Measurements from ENCODE around the gene TGM4.

The TGM4 gene

DNA sequence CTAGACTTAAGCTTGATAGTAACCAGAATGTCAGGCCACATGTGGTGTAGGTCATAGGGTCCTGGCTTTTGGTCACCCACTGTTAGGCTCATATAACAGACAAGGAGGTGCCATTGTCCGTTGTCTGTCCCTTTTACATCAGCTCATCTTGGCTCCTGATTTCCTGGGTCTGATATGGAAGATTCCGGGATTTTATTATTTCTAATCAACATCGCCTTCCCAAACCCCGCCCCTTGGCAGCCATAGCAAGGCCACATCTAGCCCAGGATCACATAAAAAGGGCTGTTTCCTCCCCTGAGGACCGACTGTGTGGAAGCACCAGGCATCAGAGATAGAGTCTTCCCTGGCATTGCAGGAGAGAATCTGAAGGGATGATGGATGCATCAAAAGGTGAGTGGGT lies at the start of gene TGM4:
TSS of gene TGM4 (plus strand) at position 301 of the 400 bp plus-strand sequence. CDS start at position 372, 71 bp downstream.
- H3K27me3 ChIP-seq (ENCODE audit: insufficient read depth, low read depth, severe bottlenecking) = no peaks in the 10 kb centered on the region
- no peaks in the 10 kb centered on the region for H3K36me3 ChIP-seq
- H3K9me3 ChIP-seq (ENCODE audit: severe bottlenecking) = no peaks in the 10 kb centered on the region
- H3K4me3 ChIP-seq (ENCODE audit: low read depth, low read length) = no peak within 1 kb of the TSS
- TF ChIP-seq, protein P1, sequence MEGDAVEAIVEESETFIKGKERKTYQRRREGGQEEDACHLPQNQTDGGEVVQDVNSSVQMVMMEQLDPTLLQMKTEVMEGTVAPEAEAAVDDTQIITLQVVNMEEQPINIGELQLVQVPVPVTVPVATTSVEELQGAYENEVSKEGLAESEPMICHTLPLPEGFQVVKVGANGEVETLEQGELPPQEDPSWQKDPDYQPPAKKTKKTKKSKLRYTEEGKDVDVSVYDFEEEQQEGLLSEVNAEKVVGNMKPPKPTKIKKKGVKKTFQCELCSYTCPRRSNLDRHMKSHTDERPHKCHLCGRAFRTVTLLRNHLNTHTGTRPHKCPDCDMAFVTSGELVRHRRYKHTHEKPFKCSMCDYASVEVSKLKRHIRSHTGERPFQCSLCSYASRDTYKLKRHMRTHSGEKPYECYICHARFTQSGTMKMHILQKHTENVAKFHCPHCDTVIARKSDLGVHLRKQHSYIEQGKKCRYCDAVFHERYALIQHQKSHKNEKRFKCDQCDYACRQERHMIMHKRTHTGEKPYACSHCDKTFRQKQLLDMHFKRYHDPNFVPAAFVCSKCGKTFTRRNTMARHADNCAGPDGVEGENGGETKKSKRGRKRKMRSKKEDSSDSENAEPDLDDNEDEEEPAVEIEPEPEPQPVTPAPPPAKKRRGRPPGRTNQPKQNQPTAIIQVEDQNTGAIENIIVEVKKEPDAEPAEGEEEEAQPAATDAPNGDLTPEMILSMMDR (IDR thresholded peaks at IDR 0.05; ENCODE audit: low read depth, low read length) = no peak
- no peak within 1 kb of the TSS for H3K27ac ChIP-seq
- DNase-seq = no peak

DNA sequence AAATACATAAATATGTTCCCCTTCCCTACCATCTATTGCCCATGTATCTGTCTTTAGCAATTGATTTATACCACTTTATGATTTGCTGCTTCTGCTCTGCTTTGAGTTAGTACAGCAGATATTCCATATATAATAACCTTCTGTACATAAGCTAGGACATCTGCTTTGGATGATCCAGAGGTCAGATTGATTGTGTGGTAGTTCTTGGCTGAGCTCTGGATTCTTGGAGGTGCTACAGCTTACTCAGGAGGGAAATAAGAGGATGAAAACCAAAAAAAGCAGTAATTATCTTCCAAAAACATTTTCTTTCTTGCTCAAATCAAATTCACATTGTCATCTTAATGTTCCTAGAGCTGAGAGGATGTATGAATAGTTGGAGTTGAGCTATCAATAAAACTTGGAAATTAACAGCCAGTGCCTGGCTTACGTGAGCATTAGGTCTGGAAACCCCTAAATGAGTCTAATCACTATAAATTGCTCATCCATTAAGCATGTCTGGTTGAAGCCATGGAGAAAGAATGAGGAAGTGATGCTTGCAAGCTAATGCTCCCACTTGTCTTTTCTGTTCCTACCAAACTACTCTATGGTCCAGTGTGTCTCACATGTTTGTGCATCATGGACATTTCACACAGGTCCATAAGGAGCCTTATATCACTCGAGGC lies 49.0 kb upstream of the TGM4 start:
- Histone ChIP-seq H3K36me3 (peaks cover 50% of the 10 kb centered on the region), H3K27me3 (ENCODE audit: insufficient read depth, low read depth, severe bottlenecking) (no peaks in the 10 kb centered on the region), H3K27ac (no peak overlapping the region), H3K9me3 (ENCODE audit: severe bottlenecking) (no peaks in the 10 kb centered on the region), H3K4me3 (ENCODE audit: low read depth, low read length) (no peak overlapping the region)
- TF ChIP-seq, protein P1 (IDR thresholded peaks at IDR 0.05; ENCODE audit: low read depth, low read length) = no peak
- DNase-seq = no peak

DNA sequence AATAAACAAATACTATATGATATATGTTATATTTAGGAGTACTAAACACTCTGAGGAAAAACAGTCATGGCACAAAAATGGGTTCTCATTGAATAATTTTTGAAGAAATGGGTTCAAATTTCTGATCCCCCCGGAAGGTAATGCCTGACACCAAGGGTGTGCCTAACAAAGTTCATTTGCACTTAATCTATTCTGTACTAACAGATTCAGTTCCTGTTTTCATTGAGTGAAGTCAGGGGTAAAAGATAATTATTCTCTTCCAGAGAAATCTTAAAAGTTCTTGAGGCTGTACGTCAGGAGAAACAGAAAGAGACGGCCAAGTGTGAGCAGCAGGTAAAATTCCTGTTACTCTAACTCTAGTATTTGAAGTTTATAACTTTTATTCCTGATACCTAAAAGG lies 47.2 kb upstream of the TGM4 start:
- Histone ChIP-seq H3K4me3 (ENCODE audit: low read depth, low read length) (no peak overlapping the region), H3K36me3 (peaks cover 68% of the 10 kb centered on the region), H3K9me3 (ENCODE audit: severe bottlenecking) (no peaks in the 10 kb centered on the region), H3K27me3 (ENCODE audit: insufficient read depth, low read depth, severe bottlenecking) (no peaks in the 10 kb centered on the region), H3K27ac (no peak overlapping the region)
- TF ChIP-seq, protein P1 (IDR thresholded peaks at IDR 0.05; ENCODE audit: low read depth, low read length) = no peak
- DNase-seq = no peak

DNA sequence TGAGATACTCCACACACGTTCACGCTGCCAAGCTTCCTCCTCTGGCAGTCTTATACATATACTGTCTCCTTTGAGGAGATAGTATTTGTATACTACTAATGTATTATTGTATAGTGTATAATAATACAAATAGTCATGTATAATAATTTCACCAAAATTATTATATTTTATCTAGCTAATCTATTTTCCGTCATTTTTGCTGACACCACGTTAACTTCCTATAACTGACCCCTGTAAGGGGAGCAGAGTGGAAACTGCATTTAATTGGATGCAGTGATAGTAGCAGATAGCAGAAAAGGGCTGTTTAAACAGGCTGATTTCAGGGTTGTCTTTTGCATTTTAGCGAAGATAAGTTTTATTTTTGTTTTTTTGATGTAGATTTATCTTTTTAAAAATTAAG lies 43.2 kb upstream of the TGM4 start:
- no peak for DNase-seq
- Histone ChIP-seq H3K9me3 (ENCODE audit: severe bottlenecking) (no peaks in the 10 kb centered on the region), H3K27me3 (ENCODE audit: insufficient read depth, low read depth, severe bottlenecking) (no peaks in the 10 kb centered on the region), H3K4me3 (ENCODE audit: low read depth, low read length) (no peak overlapping the region), H3K36me3 (peaks cover 59% of the 10 kb centered on the region), H3K27ac (no peak overlapping the region)
- TF ChIP-seq, protein P1 (IDR thresholded peaks at IDR 0.05; ENCODE audit: low read depth, low read length) = no peak

DNA sequence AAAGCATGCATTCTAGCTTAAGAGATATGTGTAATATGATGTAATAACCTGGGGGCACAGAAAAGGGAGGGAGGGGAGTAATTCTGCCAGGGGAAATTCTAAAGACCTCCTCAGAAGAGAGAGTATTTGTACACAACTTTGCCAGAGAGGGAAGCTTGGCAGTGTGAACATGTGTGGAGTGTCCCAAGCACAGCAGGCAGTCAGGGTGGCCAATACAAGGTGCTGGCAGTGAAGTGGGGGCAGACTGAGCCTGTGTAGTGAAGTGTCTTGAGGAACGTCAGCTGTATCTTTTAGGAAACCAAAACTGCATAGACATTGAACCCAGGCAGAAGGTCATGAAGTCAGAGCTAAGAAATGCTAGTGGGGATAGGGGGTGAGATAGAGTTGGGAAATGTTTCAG lies 42.4 kb upstream of the TGM4 start:
- no peak overlapping the region for H3K27ac ChIP-seq
- TF ChIP-seq, protein P1 (IDR thresholded peaks at IDR 0.05; ENCODE audit: low read depth, low read length) = no peak
- peaks cover 59% of the 10 kb centered on the region for H3K36me3 ChIP-seq
- no peaks in the 10 kb centered on the region for H3K9me3 ChIP-seq (ENCODE audit: severe bottlenecking)
- no peak for DNase-seq
- no peak overlapping the region for H3K4me3 ChIP-seq (ENCODE audit: low read depth, low read length)
- H3K27me3 ChIP-seq (ENCODE audit: insufficient read depth, low read depth, severe bottlenecking) = no peaks in the 10 kb centered on the region

DNA sequence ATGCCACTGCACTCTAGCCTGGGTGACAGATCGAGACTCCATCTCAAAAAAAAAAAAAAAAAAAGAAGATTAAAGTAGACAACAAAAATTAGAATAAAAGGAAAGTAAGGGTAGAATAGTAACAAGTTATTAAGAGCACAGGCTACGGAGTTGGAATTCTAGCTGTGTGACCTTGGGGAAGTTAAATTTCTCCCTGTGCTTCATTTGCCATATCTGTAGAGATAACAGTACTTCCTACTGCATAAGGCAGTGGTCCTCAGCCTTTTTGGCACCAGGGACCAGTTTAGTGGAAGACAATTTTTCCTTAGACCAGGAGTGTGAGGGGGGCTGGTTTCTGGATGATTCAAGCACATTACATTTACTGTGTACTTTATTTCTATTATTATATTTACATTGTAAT lies 41.4 kb upstream of the TGM4 start:
- no peaks in the 10 kb centered on the region for H3K27me3 ChIP-seq (ENCODE audit: insufficient read depth, low read depth, severe bottlenecking)
- peaks cover 59% of the 10 kb centered on the region for H3K36me3 ChIP-seq
- no peak for DNase-seq
- no peak overlapping the region for H3K4me3 ChIP-seq (ENCODE audit: low read depth, low read length)
- TF ChIP-seq, protein P1 (IDR thresholded peaks at IDR 0.05; ENCODE audit: low read depth, low read length) = no peak
- no peaks in the 10 kb centered on the region for H3K9me3 ChIP-seq (ENCODE audit: severe bottlenecking)
- no peak overlapping the region for H3K27ac ChIP-seq

Measured in WERI-Rb-1 (cell line).